Neuronal stem cell (in vitro differentiated cells): Measurements from ENCODE around the gene CTXN1.

ENCODE experiments used
- DNase-seq: peaks from one replicate; pipeline ENCODE4 v3.0.0-alpha.2; 2013; ENCODE audit warnings: low spot score
- H2AFZ ChIP-seq: one replicate; pipeline ENCODE4 v1.6.1; 2013; ENCODE audit warnings: mild to moderate bottlenecking, low read length, inconsistent platforms
- H2AK5ac ChIP-seq: 2 replicates; pipeline ENCODE4 v1.6.1; 2013; ENCODE audit warnings: low read depth, mild to moderate bottlenecking, inconsistent platforms, low read length, moderate library complexity, mixed read lengths
- H2BK120ac ChIP-seq: 2 replicates; pipeline ENCODE4 v1.6.1; 2013; ENCODE audit warnings: low read depth, mild to moderate bottlenecking, inconsistent platforms, low read length, moderate library complexity, mixed read lengths
- H2BK12ac ChIP-seq: one replicate; pipeline ENCODE4 v1.6.1; 2013; ENCODE audit warnings: low read length, inconsistent platforms
- H2BK15ac ChIP-seq: 2 replicates; pipeline ENCODE4 v1.6.1; 2013; ENCODE audit warnings: mild to moderate bottlenecking, low read length, inconsistent platforms, mixed read lengths
- H2BK5ac ChIP-seq: one replicate; pipeline ENCODE4 v1.6.1; 2013; ENCODE audit warnings: inconsistent platforms, mild to moderate bottlenecking, low read length, moderate library complexity
- H3K14ac ChIP-seq: one replicate; pipeline ENCODE4 v1.6.1; 2013; ENCODE audit warnings: low read length, inconsistent platforms
- H3K18ac ChIP-seq: 2 replicates; pipeline ENCODE4 v1.6.1; 2013; ENCODE audit warnings: low read length, inconsistent platforms
- H3K23ac ChIP-seq: 2 replicates; pipeline ENCODE4 v1.6.1; 2013; ENCODE audit warnings: low read depth, mild to moderate bottlenecking, mixed read lengths, low read length, inconsistent platforms; ENCODE audit not compliant: poor library complexity
- H3K27ac ChIP-seq: replicated peaks from 3 replicates; pipeline ENCODE4 v1.5.1; 2013; ENCODE audit warnings: low read length, inconsistent platforms
- H3K27me3 ChIP-seq, 3 experiments: 2 replicates each; pipeline ENCODE4 v1.6.1; 2013; ENCODE audit warnings: low read length in 3 of 3, mild to moderate bottlenecking in 2 of 3, inconsistent platforms in 1 of 3, low read depth in 1 of 3, mixed read lengths in 1 of 3, moderate library complexity in 1 of 3; ENCODE audit not compliant: control insufficient read depth in 3 of 3, insufficient read depth in 3 of 3
- H3K36me3 ChIP-seq, 2 donors: replicated peaks in 1 of 2; 2 replicates each; pipeline ENCODE4 v1.6.1; 2013; ENCODE audit warnings: low read length in 2 of 2; ENCODE audit not compliant: control insufficient read depth in 2 of 2, insufficient read depth in 2 of 2
- H3K4ac ChIP-seq: 2 replicates; pipeline ENCODE4 v1.6.1; 2013; ENCODE audit warnings: inconsistent platforms, mild to moderate bottlenecking, low read length, moderate library complexity
- H3K4me1 ChIP-seq, 2 donors: 1 replicate in 1 of 2; 2 replicates in 1 of 2; pipeline ENCODE4 v1.6.1; 2013; ENCODE audit warnings: low read length in 2 of 2, low read depth in 1 of 2; ENCODE audit not compliant: control insufficient read depth in 2 of 2, insufficient read depth in 1 of 2
- H3K4me2 ChIP-seq: one replicate; pipeline ENCODE4 v1.6.1; 2013; ENCODE audit warnings: mild to moderate bottlenecking, low read length, inconsistent platforms; ENCODE audit not compliant: insufficient read depth, poor library complexity, severe bottlenecking
- H3K4me3 ChIP-seq, 2 donors: 2 replicates each; pipeline ENCODE4 v1.5.1; 2013; ENCODE audit warnings: low read length in 2 of 2, mild to moderate bottlenecking in 2 of 2, inconsistent platforms in 1 of 2, moderate library complexity in 1 of 2
- H3K79me1 ChIP-seq: one replicate; pipeline ENCODE4 v1.6.1; 2013; ENCODE audit warnings: low read depth, mild to moderate bottlenecking, inconsistent platforms, low read length, moderate library complexity
- H3K9ac ChIP-seq: one replicate; pipeline ENCODE4 v1.6.1; 2013; ENCODE audit warnings: mild to moderate bottlenecking, low read depth, low read length, inconsistent platforms; ENCODE audit not compliant: poor library complexity
- H3K9me3 ChIP-seq, 2 donors: replicated peaks in 1 of 2; 2 replicates each; pipeline versions ENCODE3 to v1.6.1; 2013; ENCODE audit warnings: low read length in 2 of 2, mild to moderate bottlenecking in 2 of 2, inconsistent platforms in 1 of 2, low read depth in 1 of 2, mixed read lengths in 1 of 2, moderate library complexity in 1 of 2; ENCODE audit not compliant: control insufficient read depth in 2 of 2, insufficient read depth in 1 of 2
- H4K8ac ChIP-seq: one replicate; pipeline ENCODE4 v1.6.1; 2013; ENCODE audit warnings: low read depth, mild to moderate bottlenecking, inconsistent platforms, low read length, moderate library complexity
- H4K91ac ChIP-seq: one replicate; pipeline ENCODE4 v1.6.1; 2013; ENCODE audit warnings: low read length, low read depth, mild to moderate bottlenecking, inconsistent platforms; ENCODE audit not compliant: poor library complexity
- WGBS, 2 donors: extraction: QIAGEN DNeasy Blood & Tissue Kit; methylation state at CpG; one replicate each; pipeline ENCODE4 v1.1.7; 2013; ENCODE audit warnings: missing lambda C conversion rate in 2 of 2, mixed read lengths in 1 of 2; ENCODE audit not compliant: insufficient read length in 2 of 2, insufficient replicate concordance in 1 of 2; ENCODE audit errors: extremely low coverage in 2 of 2; 5-methylcytosine and 5-hydroxymethylcytosine counted together

CTXN1 gene

GRCh38 chr19:7912144-7912696 lies 13.7 kb downstream of the CTXN1 start:
- Histone ChIP-seq H3K4ac (no peak overlapping the region), H3K18ac (no peak overlapping the region), H3K9me3 (no peaks in the 10 kb centered on the region), H3K14ac (no peak overlapping the region), H2AK5ac (no peak overlapping the region), H3K4me3 (peak overlapping the region in 1 of 2 donors; percentile 37), H3K4me2 (no peak overlapping the region), H4K91ac (no peak overlapping the region), H3K9ac (no peak overlapping the region), H4K8ac (no peak overlapping the region), H2BK120ac (no peak overlapping the region), H3K23ac (no peak overlapping the region), H3K4me1 (peaks cover 3 to 4% of the 10 kb centered on the region in 2 donors), H2AFZ (no peak overlapping the region), H3K27ac (no peak overlapping the region), H2BK5ac (no peak overlapping the region), H2BK15ac (no peak overlapping the region), H2BK12ac (no peak overlapping the region), H3K36me3 (peaks cover 24 to 38% of the 10 kb centered on the region in 2 donors), H3K79me1 (peaks cover 12% of the 10 kb centered on the region), H3K27me3 (peaks cover 17 to 26% (median 18%) of the 10 kb centered on the region in 3 experiments)
- no peak for DNase-seq
- WGBS, 2 donors = no CpG with 5 or more reads among the region's 31 CpGs

- Histone ChIP-seq H2AK5ac (no peak overlapping the region), H4K91ac (no peak overlapping the region), H3K36me3 (peaks cover 25 to 38% of the 10 kb centered on the region in 2 donors), H2AFZ (no peak overlapping the region), H2BK5ac (no peak overlapping the region), H3K14ac (no peak overlapping the region), H3K79me1 (peaks cover 14% of the 10 kb centered on the region), H4K8ac (no peak overlapping the region), H2BK15ac (no peak overlapping the region), H3K4me3 (no peak overlapping the region), H3K4ac (no peak overlapping the region), H3K9ac (no peak overlapping the region), H3K27ac (no peak overlapping the region), H3K18ac (no peak overlapping the region), H3K9me3 (no peaks in the 10 kb centered on the region), H2BK120ac (no peak overlapping the region), H3K27me3 (peaks cover 11 to 20% (median 12%) of the 10 kb centered on the region in 3 experiments), H3K23ac (no peak overlapping the region), H2BK12ac (no peak overlapping the region), H3K4me1 (peaks cover 0 to 2% of the 10 kb centered on the region in 2 donors), H3K4me2 (no peak overlapping the region)
- DNase-seq = no peak
- WGBS, 2 donors = no CpG with 5 or more reads among the region's 18 CpGs
Measured at GRCh38 chr19:7911508-7912143, 14.3 kb downstream of the CTXN1 start.

GRCh38 chr19:7910321-7911161 lies 15.4 kb downstream of the CTXN1 start:
- no peak overlapping the region for H2AK5ac ChIP-seq
- H3K4me2 ChIP-seq = no peak overlapping the region
- H4K8ac ChIP-seq = no peak overlapping the region
- H3K4me1 ChIP-seq = no peaks in the 10 kb centered on the region
- no peak overlapping the region for H3K4me3 ChIP-seq
- peaks cover 27 to 48% of the 10 kb centered on the region in 2 donors for H3K36me3 ChIP-seq
- WGBS, 2 donors = no CpG with 5 or more reads among the region's 54 CpGs
- no peak overlapping the region for H2BK15ac ChIP-seq
- H3K9me3 ChIP-seq = no peaks in the 10 kb centered on the region
- H2AFZ ChIP-seq = no peak overlapping the region
- no peak for DNase-seq
- peaks cover 3 to 9% (median 3%) of the 10 kb centered on the region in 3 experiments for H3K27me3 ChIP-seq
- no peak overlapping the region for H2BK5ac ChIP-seq
- no peak overlapping the region for H2BK12ac ChIP-seq
- H3K79me1 ChIP-seq = peaks cover 18% of the 10 kb centered on the region
- no peak overlapping the region for H3K18ac ChIP-seq
- no peak overlapping the region for H2BK120ac ChIP-seq
- H3K27ac ChIP-seq = no peak overlapping the region
- no peak overlapping the region for H3K14ac ChIP-seq
- no peak overlapping the region for H3K4ac ChIP-seq
- peak overlapping the region; percentile 60 for H3K9ac ChIP-seq
- peak overlapping the region; percentile 65 for H3K23ac ChIP-seq
- no peak overlapping the region for H4K91ac ChIP-seq
